H1 (cell line): Measurements from ENCODE around the gene KLHL21. TPM values are rescaled to one million over a fixed set of nuclear protein-coding genes. Genes with fewer than 3 reads are reported as not detected.

ENCODE experiments used
- CBX5 ChIP-seq: fragments of 300-800, 300-1000 bp; sonication (generic); IDR thresholded peaks from 2 replicates; pipeline ENCODE4 v1.7.1; 2016; ENCODE audit warnings: antibody characterized with exemption, low read length, low read depth
- CHD1 ChIP-seq: IDR thresholded peaks from 2 replicates; pipeline ENCODE4 v1.6.1; 2012; ENCODE audit warnings: low read depth, low read length, improper control_type of control experiment
- CHD7 ChIP-seq: fragments of 300-600 bp; sonication (generic); IDR thresholded peaks from 2 replicates; pipeline ENCODE4 v1.7.1; 2012; ENCODE audit warnings: low read length, moderate library complexity, mild to moderate bottlenecking, inconsistent platforms; ENCODE audit not compliant: insufficient replicate concordance
- EZH2 ChIP-seq: fragments of 200-600 bp; sonication (generic); IDR thresholded peaks from 2 replicates; pipeline ENCODE4 v1.7.1; 2012; ENCODE audit warnings: low read depth, mild to moderate bottlenecking, moderate library complexity, low read length, inconsistent platforms; ENCODE audit not compliant: severe bottlenecking
- GTF2F1 ChIP-seq: IDR thresholded peaks from 2 replicates; pipeline ENCODE4 v1.6.1; 2012; ENCODE audit warnings: low read depth, low read length, improper control_type of control experiment, borderline replicate concordance
- KDM4A ChIP-seq: IDR thresholded peaks from one replicate; pipeline ENCODE4 v1.7.1; 2012; ENCODE audit warnings: low read depth, mild to moderate bottlenecking, moderate library complexity, low read length, inconsistent platforms; ENCODE audit not compliant: severe bottlenecking
- SIN3A ChIP-seq, 2 experiments: IDR thresholded peaks in 1 of 2; conservative IDR thresholded peaks in 1 of 2; 2 replicates each; pipeline ENCODE4 v1.6.1; 2011 to 2012; ENCODE audit warnings: low read length in 2 of 2, improper control_type of control experiment in 1 of 2, low read depth in 1 of 2, mild to moderate bottlenecking in 1 of 2
- SUZ12 ChIP-seq: fragments of 200-600 bp; sonication (generic); IDR thresholded peaks from 2 replicates; pipeline ENCODE4 v1.6.1; 2012; ENCODE audit warnings: mild to moderate bottlenecking, inconsistent platforms, low read length, moderate library complexity, mixed read lengths
- TBP ChIP-seq: IDR thresholded peaks from 2 replicates; pipeline ENCODE4 v1.6.1; 2011; ENCODE audit warnings: low read depth, low read length, improper control_type of control experiment
- polyA plus RNA-seq, 7 experiments: library from polyadenylated mRNA; depleted of rRNA in 3 of 7; stranded (reverse) in 5 of 7; unstranded in 2 of 7; fragments of >200 nt in 5 of 7; fragments of 200-250 nt in 2 of 7; gene quantifications; 1 replicate in 5 of 7; 2 replicates in 1 of 7; 4 replicates in 1 of 7; pipeline versions ENCODE4 v1.2.1 to v1.2.3, GENCODE V29; 2011 to 2013; ENCODE audit warnings: missing spikeins in 2 of 7, mixed read lengths in 2 of 7
- total RNA-seq: library from RNA; stranded (reverse); fragmentation: NEBNext Ultra II Directional; extraction: Animal tissue kit (Norgen Biotek cat#: 25700); gene quantifications from 2 replicates; pipeline ENCODE4 v1.2.1, GENCODE V29; 2021

KLHL21 gene
- total and polyA plus RNA-seq, 2 of the 8 experiments (the other 6 are each of a cell fraction or from before 2014, with no cell fraction given): 11.9 to 22.3 TPM

GRCh38 chr1:6554031-6554906 lies 48.4 kb downstream of the KLHL21 start, which contains the start of gene NOL9 (continued):
- TF ChIP-seq CHD7 (no peak), SUZ12 (no peak), SIN3A (conservative IDR thresholded peaks at IDR 0.05 in 1 of 2, IDR thresholded peaks at IDR 0.05 in 1 of 2; ENCODE audit: low read depth in 1 of 2, low read length in 2 of 2) (0 out of 4 replicates have a peak, but pooled peaks of 1 of the 2 experiments have one; percentile 47), KDM4A (peak; percentile 96), CHD1 (no peak), EZH2 (no peak), GTF2F1 (peak; percentile 84; the same call in 1 of the 2 replicates), TBP (peak; percentile 85; the same call in 1 of the 2 replicates), CBX5 (no peak)
